Measurements from ENCODE around the gene ADISSP. TPM values are rescaled to one million over a fixed set of nuclear protein-coding genes. Genes with fewer than 3 reads are reported as not detected.

ADISSP gene
- total RNA-seq, 2 donors from 2014 or later = 40.7 to 66.0 TPM

DNA sequence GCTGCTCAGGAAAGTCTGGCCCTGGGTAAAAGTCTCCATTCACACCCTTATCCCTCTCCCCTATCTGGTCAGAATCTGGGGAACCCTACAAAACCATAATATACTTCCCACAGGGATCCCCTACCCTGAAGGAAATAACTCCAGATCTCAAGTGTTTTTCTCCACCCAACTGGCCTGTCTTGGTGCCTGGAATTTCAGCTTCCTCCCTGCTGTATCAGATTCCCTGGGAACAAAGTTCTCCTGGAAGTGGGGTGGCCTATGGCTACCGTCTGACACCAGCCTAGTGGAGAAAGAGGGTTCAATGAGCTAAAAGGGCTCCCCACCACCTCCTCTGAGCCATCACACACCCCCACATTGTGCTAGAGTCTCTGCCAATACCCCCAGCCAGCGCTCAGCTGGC, 20.1 kb downstream of the ADISSP start:
- H3K4me3 Mint-ChIP-seq = no peak overlapping the region
- H3K4me1 Mint-ChIP-seq = no peaks in the 10 kb centered on the region
- no peaks in the 10 kb centered on the region for H3K9me3 Mint-ChIP-seq
- H3K27me3 Mint-ChIP-seq = no peaks in the 10 kb centered on the region
- H3K36me3 Mint-ChIP-seq (ENCODE audit: low read depth) = no peaks in the 10 kb centered on the region
- no peak for ATAC-seq (replicated peaks)
- H3K27ac Mint-ChIP-seq = no peak overlapping the region

DNA sequence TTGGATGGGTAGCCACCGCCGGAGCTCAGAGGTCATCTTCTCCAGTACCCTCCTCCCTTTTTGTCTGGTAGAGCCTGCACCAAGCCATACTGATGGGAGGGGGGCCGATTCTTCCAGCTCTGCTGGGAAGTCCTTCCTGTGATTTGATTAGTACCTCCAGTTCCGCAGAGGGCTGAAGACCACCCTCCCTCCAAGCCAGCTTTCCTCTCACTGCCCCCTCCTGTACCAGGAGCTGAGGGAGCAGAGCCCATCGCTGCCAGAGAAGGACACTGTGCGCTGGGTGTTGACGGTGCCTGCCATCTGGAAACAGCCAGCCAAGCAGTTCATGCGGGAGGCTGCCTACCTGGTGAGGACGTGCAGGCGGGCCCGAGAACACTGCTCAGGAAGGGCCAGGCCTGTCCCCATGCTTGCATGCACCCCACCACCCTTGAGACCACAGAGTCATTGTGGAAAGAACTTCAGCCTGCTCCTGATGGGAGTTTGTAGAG, 21.8 kb downstream of the ADISSP start:
- Mint-ChIP-seq H3K4me3 (no peak overlapping the region), H3K9me3 (no peaks in the 10 kb centered on the region), H3K4me1 (no peaks in the 10 kb centered on the region), H3K36me3 (ENCODE audit: low read depth) (no peaks in the 10 kb centered on the region), H3K27me3 (no peaks in the 10 kb centered on the region), H3K27ac (no peak overlapping the region)
- no peak for ATAC-seq (replicated peaks)

DNA sequence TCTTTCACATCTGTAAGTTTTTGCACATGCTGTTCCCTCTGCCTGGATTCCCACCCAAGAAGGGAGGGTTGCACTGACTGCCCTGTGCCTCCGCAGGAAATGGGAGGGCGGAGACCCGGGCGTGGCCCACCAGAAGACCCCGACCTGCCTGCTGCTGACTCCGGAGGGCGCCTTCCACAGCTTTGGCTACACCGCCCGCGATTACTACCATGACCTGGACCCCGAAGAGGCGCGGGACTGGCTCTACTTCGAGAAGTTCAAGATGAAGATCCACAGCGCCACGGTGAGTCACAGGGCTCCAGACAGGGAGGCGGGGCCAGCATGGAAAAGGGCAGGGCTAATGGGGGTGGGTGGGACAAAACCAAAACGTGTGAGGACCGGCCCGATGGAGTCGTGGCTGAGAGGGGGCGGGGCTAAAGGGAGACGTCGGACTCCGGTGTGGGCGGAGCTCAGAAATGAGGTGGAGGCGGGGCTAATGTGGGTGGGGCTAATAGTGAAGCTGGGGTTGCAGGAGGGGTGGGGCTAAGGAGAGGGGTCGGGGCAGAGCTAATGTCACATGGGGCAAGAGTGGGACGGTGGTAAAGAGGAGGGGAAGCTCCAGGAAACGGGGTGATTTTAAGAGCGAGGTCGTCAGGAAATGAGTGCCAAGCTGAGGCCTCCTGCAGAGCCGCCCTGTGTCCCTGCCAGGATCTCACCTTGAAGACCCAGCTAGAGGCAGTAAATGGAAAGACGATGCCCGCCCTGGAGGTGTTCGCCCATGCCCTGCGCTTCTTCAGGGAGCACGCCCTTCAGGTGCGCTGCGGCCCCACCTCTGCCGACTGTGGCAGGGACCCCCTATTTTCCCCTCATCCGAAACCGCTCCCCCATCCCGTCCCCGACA, 22.5 kb downstream of the ADISSP start:
- Mint-ChIP-seq H3K27me3 (no peaks in the 10 kb centered on the region), H3K27ac (no peak overlapping the region), H3K4me3 (peak overlapping the region; percentile 43), H3K4me1 (no peaks in the 10 kb centered on the region), H3K9me3 (no peaks in the 10 kb centered on the region), H3K36me3 (ENCODE audit: low read depth) (no peaks in the 10 kb centered on the region)
- ATAC-seq (replicated peaks) = peak; percentile 62

DNA sequence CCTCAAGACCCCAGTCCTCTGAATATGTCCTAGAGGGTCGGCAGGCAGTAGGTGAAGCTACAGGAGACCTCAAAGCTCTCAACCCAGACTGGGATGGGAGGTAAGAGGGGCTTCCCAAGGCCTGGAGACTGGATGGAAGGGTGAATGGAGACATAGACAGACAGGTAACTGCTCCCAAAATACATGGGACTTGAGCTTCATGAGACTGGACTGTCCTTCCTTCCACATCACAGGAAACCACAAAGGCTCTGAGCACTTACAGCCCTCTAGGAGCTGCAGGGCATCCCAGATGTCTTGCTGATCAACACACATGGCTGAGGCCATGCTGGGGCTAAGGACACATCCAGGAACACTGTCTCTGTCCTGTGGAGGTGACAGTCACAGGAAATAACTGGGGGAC, 23.5 kb downstream of the ADISSP start:
- H3K4me3 Mint-ChIP-seq = no peak overlapping the region
- H3K4me1 Mint-ChIP-seq = no peaks in the 10 kb centered on the region
- no peak for ATAC-seq (replicated peaks)
- no peaks in the 10 kb centered on the region for H3K27me3 Mint-ChIP-seq
- H3K27ac Mint-ChIP-seq = no peak overlapping the region
- H3K36me3 Mint-ChIP-seq (ENCODE audit: low read depth) = no peaks in the 10 kb centered on the region
- H3K9me3 Mint-ChIP-seq = no peaks in the 10 kb centered on the region

DNA sequence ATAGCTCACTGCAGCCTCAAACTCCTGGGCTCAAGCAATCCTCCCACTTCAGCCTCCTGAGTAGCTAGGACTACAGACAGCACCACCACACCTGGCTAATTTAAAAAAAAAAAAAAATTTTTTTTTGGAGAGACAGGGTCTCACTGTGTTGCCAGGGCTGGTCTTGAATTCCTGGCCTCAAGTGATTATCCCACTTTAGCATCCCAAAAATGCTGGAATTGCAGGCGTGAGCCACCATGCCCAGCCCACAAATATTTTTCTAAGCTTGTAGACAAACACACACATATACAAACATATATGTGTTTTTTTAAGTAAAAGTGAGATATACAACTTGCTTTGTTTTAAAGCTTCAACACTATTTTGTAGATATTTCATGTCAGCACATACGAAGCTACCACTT, 24.3 kb downstream of the ADISSP start:
- no peaks in the 10 kb centered on the region for H3K27me3 Mint-ChIP-seq
- no peaks in the 10 kb centered on the region for H3K9me3 Mint-ChIP-seq
- no peak overlapping the region for H3K4me3 Mint-ChIP-seq
- H3K27ac Mint-ChIP-seq = no peak overlapping the region
- no peaks in the 10 kb centered on the region for H3K4me1 Mint-ChIP-seq
- ATAC-seq (replicated peaks) = no peak
- no peaks in the 10 kb centered on the region for H3K36me3 Mint-ChIP-seq (ENCODE audit: low read depth)

DNA sequence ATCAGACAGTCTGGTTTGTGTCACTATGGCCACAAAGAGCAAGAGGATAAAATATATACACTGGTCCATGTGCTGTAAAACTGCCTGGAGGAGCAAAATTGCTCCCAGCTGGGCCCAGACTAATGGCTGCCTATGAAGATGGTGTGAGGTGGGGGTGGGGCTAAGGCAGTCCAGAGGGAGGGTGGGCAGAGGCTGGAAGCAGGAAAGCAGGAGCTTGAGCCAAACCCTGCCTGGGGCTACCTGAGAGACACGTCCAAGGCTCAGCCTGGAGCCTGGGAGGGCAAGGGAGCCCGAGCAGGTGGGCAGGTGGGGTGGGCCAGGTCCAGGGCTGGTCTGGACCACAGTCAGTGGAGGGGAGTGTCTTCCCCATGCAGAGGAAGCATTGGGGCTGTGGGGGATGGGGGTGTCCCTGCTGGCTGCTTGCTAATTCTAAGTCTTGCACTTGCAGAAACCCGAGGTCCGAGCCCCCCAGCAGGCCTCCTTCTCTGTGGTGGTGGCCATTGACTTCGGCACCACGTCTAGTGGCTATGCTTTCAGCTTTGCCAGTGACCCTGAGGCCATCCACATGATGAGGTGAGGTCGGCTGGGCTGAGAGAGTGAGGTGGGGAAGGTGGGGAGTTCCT, 25.6 kb downstream of the ADISSP start:
- no peak for ATAC-seq (replicated peaks)
- no peaks in the 10 kb centered on the region for H3K27me3 Mint-ChIP-seq
- no peak overlapping the region for H3K27ac Mint-ChIP-seq
- H3K9me3 Mint-ChIP-seq = no peaks in the 10 kb centered on the region
- H3K36me3 Mint-ChIP-seq (ENCODE audit: low read depth) = no peaks in the 10 kb centered on the region
- H3K4me1 Mint-ChIP-seq = no peaks in the 10 kb centered on the region
- H3K4me3 Mint-ChIP-seq = no peak overlapping the region

DNA sequence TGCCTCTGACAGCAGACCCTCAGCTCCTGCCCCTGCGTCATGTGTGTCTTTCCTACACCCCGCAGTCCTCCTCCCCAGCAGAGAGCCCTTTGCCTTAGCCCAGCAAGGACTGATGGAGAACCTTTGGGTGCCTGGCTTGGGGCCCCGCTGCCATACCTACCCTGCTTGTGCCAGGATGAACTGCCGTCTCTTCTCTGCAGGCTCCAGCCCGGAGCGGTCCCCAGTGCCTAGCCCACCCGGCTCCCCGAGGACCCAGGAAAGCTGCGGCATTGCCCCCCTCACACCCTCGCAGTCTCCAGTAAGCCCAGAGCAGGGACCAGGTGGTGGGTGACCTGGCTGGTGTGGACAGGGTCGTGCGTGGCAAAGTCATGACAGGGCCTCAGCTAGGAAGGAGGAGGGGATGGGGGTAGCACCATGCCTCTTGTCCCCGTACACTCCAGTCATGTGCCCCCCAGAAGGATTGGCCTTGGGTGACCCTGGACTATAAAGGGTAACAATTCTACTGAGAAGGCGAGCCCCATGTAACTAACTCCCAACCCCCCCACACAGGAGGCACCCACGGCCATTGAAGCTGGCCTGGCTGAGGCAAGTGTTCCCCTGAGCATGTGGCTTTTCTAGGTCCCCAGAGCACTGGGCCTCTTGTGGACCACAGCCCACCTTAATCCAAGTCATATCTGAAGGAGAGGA, 26.8 kb downstream of the ADISSP start:
- Mint-ChIP-seq H3K4me3 (no peak overlapping the region), H3K36me3 (ENCODE audit: low read depth) (no peaks in the 10 kb centered on the region), H3K9me3 (no peaks in the 10 kb centered on the region), H3K27ac (no peak overlapping the region), H3K27me3 (no peaks in the 10 kb centered on the region), H3K4me1 (no peaks in the 10 kb centered on the region)
- no peak for ATAC-seq (replicated peaks)

DNA sequence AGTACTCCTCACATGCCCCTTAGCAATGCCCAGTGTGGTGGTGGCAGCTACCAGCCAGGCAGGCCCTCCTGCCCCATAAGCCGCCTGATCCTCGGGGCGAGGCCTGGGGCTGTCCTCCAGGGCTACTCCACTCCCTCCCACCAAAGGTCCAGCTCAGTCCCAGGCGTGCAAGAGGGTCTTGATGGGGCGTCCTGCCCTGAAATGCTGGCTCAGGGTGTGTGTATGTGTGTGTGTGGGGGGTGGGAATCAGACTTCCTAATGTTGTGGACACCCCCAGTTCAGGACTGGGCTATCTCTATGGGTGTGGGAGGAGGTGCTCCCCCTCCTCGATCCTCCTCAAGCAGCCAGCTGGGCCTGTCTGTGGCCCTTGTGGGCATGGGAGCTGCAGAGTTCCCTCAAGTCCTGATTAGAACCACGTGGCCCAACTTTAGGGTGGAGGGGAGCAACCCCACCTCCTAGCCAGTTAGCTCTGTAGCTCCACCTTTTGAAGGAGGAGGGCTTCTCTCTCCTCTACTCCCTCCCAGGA, 27.6 kb downstream of the ADISSP start:
- no peaks in the 10 kb centered on the region for H3K4me1 Mint-ChIP-seq
- H3K27me3 Mint-ChIP-seq = no peaks in the 10 kb centered on the region
- H3K36me3 Mint-ChIP-seq (ENCODE audit: low read depth) = no peaks in the 10 kb centered on the region
- no peaks in the 10 kb centered on the region for H3K9me3 Mint-ChIP-seq
- no peak for ATAC-seq (replicated peaks)
- H3K27ac Mint-ChIP-seq = no peak overlapping the region
- H3K4me3 Mint-ChIP-seq = no peak overlapping the region

DNA sequence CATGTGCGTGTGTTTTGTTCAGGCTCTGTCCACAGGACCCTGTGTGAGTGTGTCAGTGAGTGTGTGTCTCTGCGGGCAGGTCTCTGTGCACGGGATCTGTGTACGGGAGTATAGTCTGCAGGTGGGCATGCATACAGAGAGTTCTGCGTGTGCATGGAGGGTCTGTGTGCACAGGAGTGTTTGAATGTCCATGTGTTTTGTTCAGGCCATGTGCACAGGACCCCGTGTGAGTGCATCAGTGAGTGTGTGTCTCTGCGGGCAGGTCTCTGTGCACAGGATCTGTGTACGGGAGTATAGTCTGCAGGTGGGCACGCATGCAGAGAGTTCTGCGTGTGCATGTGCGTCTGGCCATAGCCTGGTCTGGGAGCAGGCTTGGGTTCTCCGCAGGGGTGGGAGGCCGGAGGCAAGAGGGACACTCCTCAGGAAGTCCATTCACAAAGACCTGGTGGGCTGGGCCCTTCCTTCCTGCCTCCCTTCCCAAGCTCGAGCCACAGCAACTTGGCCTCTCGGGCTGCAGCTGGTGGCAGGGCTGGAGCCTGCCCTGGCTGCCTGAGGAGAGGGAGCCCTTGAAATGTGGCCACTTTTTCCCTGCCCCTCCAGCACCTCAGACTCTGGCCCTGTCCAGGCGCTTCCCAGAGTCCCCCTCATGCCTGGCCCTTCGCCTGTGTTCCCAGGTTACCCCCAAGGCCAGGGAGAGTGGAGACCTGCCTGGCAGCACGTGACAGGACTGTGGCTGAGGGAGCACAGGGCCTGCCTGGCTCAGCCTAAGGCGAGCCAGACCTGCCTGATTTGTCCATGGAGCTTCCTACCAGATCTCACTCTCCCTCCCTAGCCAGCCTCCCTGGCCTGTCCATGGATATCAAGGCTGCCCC, 28.3 kb downstream of the ADISSP start:
- no peak for ATAC-seq (replicated peaks)
- Mint-ChIP-seq H3K27ac (no peak overlapping the region), H3K27me3 (no peaks in the 10 kb centered on the region), H3K36me3 (ENCODE audit: low read depth) (no peaks in the 10 kb centered on the region), H3K4me1 (no peaks in the 10 kb centered on the region), H3K4me3 (no peak overlapping the region), H3K9me3 (no peaks in the 10 kb centered on the region)

DNA sequence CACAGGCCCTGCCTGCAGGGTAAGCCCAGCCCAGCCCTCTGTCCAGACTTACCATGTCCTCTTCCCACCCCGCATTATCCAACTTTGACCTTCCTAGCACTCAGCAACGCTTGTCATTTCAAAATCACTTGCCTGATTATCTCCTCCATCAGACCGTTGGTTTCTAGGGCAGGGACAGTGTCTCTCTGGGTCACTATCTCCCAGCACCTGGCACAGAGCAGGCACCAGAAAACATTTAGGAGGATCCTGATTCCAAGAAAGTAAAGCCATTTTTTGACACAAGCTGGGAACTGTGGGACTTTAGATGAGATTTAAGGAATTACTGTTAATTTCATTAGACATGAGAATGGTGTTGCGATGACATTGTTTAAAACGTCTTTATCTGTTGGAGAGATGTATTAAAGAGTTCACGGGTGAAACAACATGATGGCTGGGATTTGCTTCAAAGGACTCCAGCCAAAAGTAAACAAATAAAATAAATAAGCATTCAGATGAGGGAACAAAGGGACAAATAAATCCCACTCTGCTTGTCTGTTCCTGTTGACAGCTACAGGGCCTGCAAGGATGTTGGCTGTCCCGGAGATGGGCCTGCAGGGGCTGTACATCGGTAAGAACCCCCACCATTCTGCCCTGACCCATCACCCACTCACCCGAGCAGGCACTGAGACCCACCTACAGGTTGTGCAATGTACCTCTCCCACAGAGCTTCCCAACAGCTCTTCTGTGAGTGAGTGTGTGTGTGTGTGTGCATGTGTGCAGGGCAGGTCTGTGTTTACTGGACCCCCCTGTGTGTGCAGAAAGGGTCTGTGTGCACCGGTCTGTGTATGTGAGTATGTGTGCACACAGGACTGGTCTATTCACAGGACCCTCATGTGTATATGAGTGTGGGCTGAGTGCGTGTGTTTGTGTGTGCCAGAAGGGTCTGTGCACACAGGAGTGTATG, 29.2 kb downstream of the ADISSP start:
- H3K4me1 Mint-ChIP-seq = no peaks in the 10 kb centered on the region

DNA sequence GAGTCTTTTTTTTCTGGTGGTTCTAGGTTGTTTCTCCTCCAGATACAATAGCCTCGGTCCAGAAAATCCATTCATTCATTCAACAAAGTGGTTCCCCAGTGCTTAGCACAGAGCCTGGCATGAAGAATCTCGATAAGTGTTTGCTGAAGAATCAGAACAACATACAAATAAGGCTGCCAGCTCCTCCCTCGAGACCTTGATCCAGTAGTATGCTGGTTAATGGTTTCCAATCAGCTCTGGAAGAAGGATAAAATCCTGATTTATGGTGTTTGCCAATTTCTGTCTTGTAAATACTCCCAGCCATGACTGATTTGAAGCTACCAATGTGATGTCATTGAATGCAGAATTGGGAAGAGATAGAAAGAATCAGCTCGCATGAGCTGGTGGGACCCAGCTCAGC, 31.8 kb downstream of the ADISSP start:
- Mint-ChIP-seq H3K27me3 (peaks cover 13% of the 10 kb centered on the region), H3K36me3 (ENCODE audit: low read depth) (no peaks in the 10 kb centered on the region), H3K9me3 (no peaks in the 10 kb centered on the region), H3K27ac (no peak overlapping the region), H3K4me3 (no peak overlapping the region), H3K4me1 (no peaks in the 10 kb centered on the region)
- ATAC-seq (replicated peaks) = no peak

More for the DNA sequence above, 29.2 kb downstream of the ADISSP start:
- no peak for ATAC-seq (replicated peaks)
- no peak overlapping the region for H3K4me3 Mint-ChIP-seq
- H3K9me3 Mint-ChIP-seq = no peaks in the 10 kb centered on the region
- no peaks in the 10 kb centered on the region for H3K36me3 Mint-ChIP-seq (ENCODE audit: low read depth)
- peaks cover 4% of the 10 kb centered on the region for H3K27me3 Mint-ChIP-seq
- H3K27ac Mint-ChIP-seq = no peak overlapping the region

DNA sequence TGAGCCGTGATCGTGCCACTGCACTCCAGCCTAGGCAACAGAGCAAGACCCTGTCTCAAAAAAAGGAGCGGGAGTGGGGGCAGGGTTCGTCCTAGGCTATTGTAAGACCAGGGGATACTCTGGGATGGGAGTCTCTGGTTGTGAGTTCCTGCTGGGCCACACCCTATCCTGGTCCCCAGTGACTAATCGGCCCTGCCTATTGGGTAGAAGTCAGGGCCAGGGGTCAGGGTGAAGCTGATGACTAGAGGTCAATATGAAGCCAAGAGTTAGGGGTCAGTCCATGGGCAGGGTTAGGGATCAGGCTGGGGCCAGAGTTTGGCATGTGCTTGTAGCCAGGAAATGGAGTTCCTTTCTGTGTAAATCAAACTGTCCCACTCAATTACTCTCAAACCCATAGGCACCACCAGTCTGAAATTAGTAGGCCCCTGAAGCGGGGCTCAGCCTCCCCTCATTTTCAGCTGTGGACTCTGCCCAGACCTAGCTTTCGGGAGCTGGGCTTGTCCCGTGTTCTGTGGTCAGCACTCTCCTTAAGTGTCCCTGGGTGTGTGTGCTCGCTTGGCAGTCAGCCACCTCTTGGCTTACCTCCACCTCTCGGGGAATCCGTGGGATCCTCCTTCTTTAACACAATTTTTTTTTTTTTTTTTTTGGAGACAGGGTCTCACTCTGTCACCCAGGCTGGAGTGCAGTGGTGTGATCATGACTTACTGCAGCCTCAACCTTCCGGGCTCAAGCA, 33.3 kb downstream of the ADISSP start:
- no peak overlapping the region for H3K4me3 Mint-ChIP-seq
- no peak for ATAC-seq (replicated peaks)
- H3K27me3 Mint-ChIP-seq = peaks cover 20% of the 10 kb centered on the region
- H3K27ac Mint-ChIP-seq = no peak overlapping the region
- no peaks in the 10 kb centered on the region for H3K9me3 Mint-ChIP-seq
- no peaks in the 10 kb centered on the region for H3K36me3 Mint-ChIP-seq (ENCODE audit: low read depth)
- H3K4me1 Mint-ChIP-seq = no peaks in the 10 kb centered on the region
